ENCODE results near the gene GMCL1. TPM values are rescaled to one million over a fixed set of nuclear protein-coding genes. Genes with fewer than 3 reads are reported as not detected.

Gene GMCL1
- total RNA-seq, 1 experiment from 2014 or later, result 13.2 TPM

DNA sequence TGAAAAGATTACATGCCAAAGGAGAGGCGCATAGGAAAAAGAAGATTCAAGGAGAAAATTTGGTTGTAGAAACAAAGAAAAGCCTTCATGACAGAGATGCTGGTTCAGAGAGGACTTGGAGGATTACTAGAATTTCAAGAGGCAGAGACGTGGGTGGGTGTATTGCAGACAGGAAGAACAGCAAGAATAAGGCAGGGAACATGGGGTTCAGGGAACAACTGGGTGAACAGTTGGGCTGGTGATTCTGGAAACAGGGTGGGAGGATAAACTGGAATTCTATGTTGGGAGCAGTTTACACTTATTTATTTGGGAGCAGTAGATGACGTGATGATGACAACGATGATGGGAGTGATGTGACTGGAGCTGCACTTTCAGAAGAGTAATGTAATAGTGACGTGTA lies 18.4 kb upstream of the GMCL1 start:
- no peaks in the 10 kb centered on the region for H3K9me3 ChIP-seq (ENCODE audit: control insufficient read depth, insufficient read depth, low read depth, low read length)
- H3K4me3 ChIP-seq (ENCODE audit: low read depth in 2 of 2, low read length in 2 of 2), result no peak overlapping the region
- H3K27me3 ChIP-seq (ENCODE audit: control insufficient read depth, insufficient read depth, low read length), result no peaks in the 10 kb centered on the region
- H3K27ac ChIP-seq (ENCODE audit: low read length), result no peak overlapping the region
- H3K36me3 ChIP-seq (ENCODE audit: control insufficient read depth, insufficient read depth, low read length), result peaks cover 13% of the 10 kb centered on the region
- ChIA-PET POLR2A (interaction anchor here (1.2 kb wide), 1 partner anchor 38 kb away, joined by 6 read pairs; no protein-coding TSS in a partner anchor), CTCF (no interaction called here)
- in situ Hi-C loops (cut with HindIII; ENCODE audit: low pct_unique_long_range_greater_than_20kb, low sequenced_read_pairs), result no loop called here
- no peaks in the 10 kb centered on the region for H3K4me1 ChIP-seq (ENCODE audit: control insufficient read depth, insufficient read depth, low read length)
- no peak for DNase-seq (ENCODE audit: low read depth, low spot score)
- BruUV-seq (replicated peaks), result no TSS peak
- TF ChIP-seq, protein P1, sequence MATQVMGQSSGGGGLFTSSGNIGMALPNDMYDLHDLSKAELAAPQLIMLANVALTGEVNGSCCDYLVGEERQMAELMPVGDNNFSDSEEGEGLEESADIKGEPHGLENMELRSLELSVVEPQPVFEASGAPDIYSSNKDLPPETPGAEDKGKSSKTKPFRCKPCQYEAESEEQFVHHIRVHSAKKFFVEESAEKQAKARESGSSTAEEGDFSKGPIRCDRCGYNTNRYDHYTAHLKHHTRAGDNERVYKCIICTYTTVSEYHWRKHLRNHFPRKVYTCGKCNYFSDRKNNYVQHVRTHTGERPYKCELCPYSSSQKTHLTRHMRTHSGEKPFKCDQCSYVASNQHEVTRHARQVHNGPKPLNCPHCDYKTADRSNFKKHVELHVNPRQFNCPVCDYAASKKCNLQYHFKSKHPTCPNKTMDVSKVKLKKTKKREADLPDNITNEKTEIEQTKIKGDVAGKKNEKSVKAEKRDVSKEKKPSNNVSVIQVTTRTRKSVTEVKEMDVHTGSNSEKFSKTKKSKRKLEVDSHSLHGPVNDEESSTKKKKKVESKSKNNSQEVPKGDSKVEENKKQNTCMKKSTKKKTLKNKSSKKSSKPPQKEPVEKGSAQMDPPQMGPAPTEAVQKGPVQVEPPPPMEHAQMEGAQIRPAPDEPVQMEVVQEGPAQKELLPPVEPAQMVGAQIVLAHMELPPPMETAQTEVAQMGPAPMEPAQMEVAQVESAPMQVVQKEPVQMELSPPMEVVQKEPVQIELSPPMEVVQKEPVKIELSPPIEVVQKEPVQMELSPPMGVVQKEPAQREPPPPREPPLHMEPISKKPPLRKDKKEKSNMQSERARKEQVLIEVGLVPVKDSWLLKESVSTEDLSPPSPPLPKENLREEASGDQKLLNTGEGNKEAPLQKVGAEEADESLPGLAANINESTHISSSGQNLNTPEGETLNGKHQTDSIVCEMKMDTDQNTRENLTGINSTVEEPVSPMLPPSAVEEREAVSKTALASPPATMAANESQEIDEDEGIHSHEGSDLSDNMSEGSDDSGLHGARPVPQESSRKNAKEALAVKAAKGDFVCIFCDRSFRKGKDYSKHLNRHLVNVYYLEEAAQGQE (IDR thresholded peaks at IDR 0.05; ENCODE audit: insufficient read depth in 1 of 2, low read depth in 2 of 2, low read length in 1 of 2), result no peak
- no peak for TF ChIP-seq TCF7L2 (IDR thresholded peaks at IDR 0.05; ENCODE audit: low read depth, low read length)
- intact Hi-C loops (cut with micrococcal nuclease; ENCODE audit: unreplicated experiment), result loop anchor here (10.0 kb wide), 1 partner anchor 246 kb away; no protein-coding TSS in a partner anchor
- ATAC-seq, result no peak

DNA sequence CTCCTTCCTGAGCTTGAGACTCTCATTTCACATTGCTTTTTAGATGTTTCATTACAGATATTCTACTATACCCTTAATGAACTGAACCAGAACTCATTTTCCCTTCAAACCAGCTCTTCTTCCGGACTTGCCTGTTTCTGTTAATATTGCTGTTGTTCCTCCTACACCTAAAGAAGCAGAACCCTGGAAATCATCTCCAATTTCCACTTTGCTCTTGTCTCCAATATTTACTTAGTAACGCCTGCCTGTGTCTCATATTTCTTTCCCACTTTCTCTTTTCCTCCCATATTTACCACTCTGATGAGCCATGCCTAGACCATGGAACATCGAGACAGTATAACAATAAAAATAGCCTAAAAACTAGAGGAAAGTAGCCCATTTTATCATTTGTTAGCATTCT lies 17.9 kb upstream of the GMCL1 start:
- H3K4me1 ChIP-seq (ENCODE audit: control insufficient read depth, insufficient read depth, low read length), result no peaks in the 10 kb centered on the region
- no peaks in the 10 kb centered on the region for H3K27me3 ChIP-seq (ENCODE audit: control insufficient read depth, insufficient read depth, low read length)
- no peak overlapping the region for H3K4me3 ChIP-seq (ENCODE audit: low read depth in 2 of 2, low read length in 2 of 2)
- DNase-seq (ENCODE audit: low read depth, low spot score) (no peak), ATAC-seq (no peak)
- TF ChIP-seq SIN3A (IDR thresholded peaks at IDR 0.05; ENCODE audit: borderline replicate concordance, insufficient read depth, low read depth, low read length) (no peak), POLR2AphosphoS5 (IDR thresholded peaks at IDR 0.05; ENCODE audit: low read depth, low read length) (no peak), TCF7L2 (IDR thresholded peaks at IDR 0.05; ENCODE audit: low read depth, low read length) (no peak)
- TF ChIP-seq, protein P2, sequence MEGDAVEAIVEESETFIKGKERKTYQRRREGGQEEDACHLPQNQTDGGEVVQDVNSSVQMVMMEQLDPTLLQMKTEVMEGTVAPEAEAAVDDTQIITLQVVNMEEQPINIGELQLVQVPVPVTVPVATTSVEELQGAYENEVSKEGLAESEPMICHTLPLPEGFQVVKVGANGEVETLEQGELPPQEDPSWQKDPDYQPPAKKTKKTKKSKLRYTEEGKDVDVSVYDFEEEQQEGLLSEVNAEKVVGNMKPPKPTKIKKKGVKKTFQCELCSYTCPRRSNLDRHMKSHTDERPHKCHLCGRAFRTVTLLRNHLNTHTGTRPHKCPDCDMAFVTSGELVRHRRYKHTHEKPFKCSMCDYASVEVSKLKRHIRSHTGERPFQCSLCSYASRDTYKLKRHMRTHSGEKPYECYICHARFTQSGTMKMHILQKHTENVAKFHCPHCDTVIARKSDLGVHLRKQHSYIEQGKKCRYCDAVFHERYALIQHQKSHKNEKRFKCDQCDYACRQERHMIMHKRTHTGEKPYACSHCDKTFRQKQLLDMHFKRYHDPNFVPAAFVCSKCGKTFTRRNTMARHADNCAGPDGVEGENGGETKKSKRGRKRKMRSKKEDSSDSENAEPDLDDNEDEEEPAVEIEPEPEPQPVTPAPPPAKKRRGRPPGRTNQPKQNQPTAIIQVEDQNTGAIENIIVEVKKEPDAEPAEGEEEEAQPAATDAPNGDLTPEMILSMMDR (IDR thresholded peaks at IDR 0.05), result no peak
- TF ChIP-seq, protein P1 (IDR thresholded peaks at IDR 0.05; ENCODE audit: insufficient read depth in 1 of 2, low read depth in 2 of 2, low read length in 1 of 2), result no peak
- no TSS peak for BruUV-seq (replicated peaks)
- ChIA-PET POLR2A (interaction anchor here (1.2 kb wide), 1 partner anchor 38 kb away, joined by 6 read pairs; no protein-coding TSS in a partner anchor), CTCF (no interaction called here)
- in situ Hi-C loops (cut with HindIII; ENCODE audit: low pct_unique_long_range_greater_than_20kb, low sequenced_read_pairs) (no loop called here), intact Hi-C loops (cut with micrococcal nuclease; ENCODE audit: unreplicated experiment) (loop anchor here (10.0 kb wide), 1 partner anchor 247 kb away; no protein-coding TSS in a partner anchor)
- peaks cover 11% of the 10 kb centered on the region; the same call in 1 of the 2 replicates for H3K36me3 ChIP-seq (ENCODE audit: control insufficient read depth, insufficient read depth, low read length)
- H3K9me3 ChIP-seq (ENCODE audit: control insufficient read depth, insufficient read depth, low read depth, low read length), result no peaks in the 10 kb centered on the region
- H3K27ac ChIP-seq (ENCODE audit: low read length), result no peak overlapping the region

Data from Panc1 (cell line).